Right cardiac atrium (tissue), 5 donors: ENCODE measurements around the gene TSACC. TPM values are rescaled to one million over a fixed set of nuclear protein-coding genes. Genes with fewer than 3 reads are reported as not detected.
"Not testable (repeated sequence)": the region's sequence is repeated elsewhere in the genome, so short reads cannot be mapped to it uniquely, and the experiment has no call there.

Experiments used
- ATAC-seq, 2 donors: fragments of 200-7000 bp; cut with Tn5 transposase; one replicate each; pipeline versions ENCODE4 v1.8.0 to v1.9.1; 2020; ENCODE audit warnings: moderate library complexity in 2 of 2, mild to moderate bottlenecking in 1 of 2
- DNase-seq, 3 donors: peaks; one replicate each; pipeline ENCODE4 v3.0.0-alpha.2; 2020
- H3K27ac ChIP-seq: one replicate; pipeline ENCODE4 v1.5.1; 2013; ENCODE audit warnings: mild to moderate bottlenecking, low read length, control low read depth, moderate library complexity
- H3K27me3 ChIP-seq: one replicate; pipeline ENCODE4 v1.6.1; 2013; ENCODE audit not compliant: control insufficient read depth, insufficient read depth
- H3K4me1 ChIP-seq: one replicate; pipeline ENCODE4 v1.6.1; 2013; ENCODE audit warnings: low read length; ENCODE audit not compliant: control insufficient read depth, insufficient read depth
- H3K4me3 ChIP-seq: one replicate; pipeline ENCODE4 v1.5.1; 2013; ENCODE audit warnings: low read length, control low read depth
- H3K9me3 ChIP-seq: one replicate; pipeline ENCODE4 v1.6.1; 2013; ENCODE audit warnings: low read length; ENCODE audit not compliant: control insufficient read depth
- WGBS: extraction: QIAGEN DNeasy Blood & Tissue Kit; methylation state at CpG from one replicate; pipeline ENCODE4 v1.1.7; 2013; 5-methylcytosine and 5-hydroxymethylcytosine counted together
- intact Hi-C, 4 donors: fragments of 100-400 bp; cut with DNase I; formaldehyde crosslinking; loops; one replicate each; pipeline versions ENCODE4 v1.11.0 to v1.14.0; 2022 to 2023
- polyA plus RNA-seq: library from polyadenylated mRNA; stranded (reverse); fragments of 200-250 nt; gene quantifications from one replicate; pipeline ENCODE4 v1.2.3, GENCODE V29; 2013
- total RNA-seq, 4 donors: library from RNA; stranded (reverse); fragmentation: NEBNext Ultra II Directional; extraction: Animal tissue kit (Norgen Biotek cat#: 25700); gene quantifications; one replicate each; pipeline ENCODE4 v1.2.1, GENCODE V29; 2021
- donor health status: healthy with polysubstance abuse.
- donor health status: DM: no; HTN: yes; CAD: no.
- donor health status: DM: no; HTN: no; CAD: no.
- donor health status: DM: no; HTN: yes; CAD: no; lungs with severe emphysema.
- donor health status: DM: yes; HTN: yes; CAD: no.

Gene TSACC
- total and polyA plus RNA-seq, 5 donors, result 0.38 TPM; not detected in 4

GRCh38 chr1:156310962-156311361 is 27.4 kb upstream of the TSACC start:
- Histone ChIP-seq H3K27ac (no peak overlapping the region), H3K4me1 (no peaks in the 10 kb centered on the region), H3K4me3 (no peak overlapping the region), H3K9me3 (no peaks in the 10 kb centered on the region), H3K27me3 (no peaks in the 10 kb centered on the region)
- DNase-seq (peak in 1 of 3 donors; percentile 36), ATAC-seq (peak in 1 of 2 donors; percentile 51)
- WGBS, result 85% methylated on average over 6 of the region's 6 CpGs
- intact Hi-C loops, result loop anchor here in 1 of 4 donors (10.0 kb wide), 1 partner anchor 226 kb away; the partner anchor contains the start of gene MEX3A

- DNase-seq (no peak), ATAC-seq (no peak)
- 94% methylated on average over 7 of the region's 7 CpGs for WGBS
- Histone ChIP-seq H3K4me1 (no peaks in the 10 kb centered on the region), H3K27me3 (no peaks in the 10 kb centered on the region), H3K27ac (no peak overlapping the region), H3K9me3 (no peaks in the 10 kb centered on the region), H3K4me3 (no peak overlapping the region)
- intact Hi-C loops, result loop anchor here in 1 of 4 donors (10.0 kb wide), 1 partner anchor 232 kb away; the partner anchor contains the start of gene MEX3A
These were observed 21.4 kb upstream of the TSACC start for GRCh38 chr1:156316909-156317308.

- DNase-seq (no peak), ATAC-seq (no peak)
- Histone ChIP-seq H3K27me3 (no peaks in the 10 kb centered on the region), H3K27ac (no peak overlapping the region), H3K9me3 (no peaks in the 10 kb centered on the region), H3K4me1 (no peaks in the 10 kb centered on the region), H3K4me3 (no peak overlapping the region)
- intact Hi-C loops, result loop anchor here in 1 of 4 donors (10.0 kb wide), 1 partner anchor 235 kb away; the partner anchor contains the start of gene MEX3A
- WGBS, result 79% methylated on average over 1 of the region's 1 CpG
These were observed 18.7 kb upstream of the TSACC start for GRCh38 chr1:156319664-156320063.

DNA sequence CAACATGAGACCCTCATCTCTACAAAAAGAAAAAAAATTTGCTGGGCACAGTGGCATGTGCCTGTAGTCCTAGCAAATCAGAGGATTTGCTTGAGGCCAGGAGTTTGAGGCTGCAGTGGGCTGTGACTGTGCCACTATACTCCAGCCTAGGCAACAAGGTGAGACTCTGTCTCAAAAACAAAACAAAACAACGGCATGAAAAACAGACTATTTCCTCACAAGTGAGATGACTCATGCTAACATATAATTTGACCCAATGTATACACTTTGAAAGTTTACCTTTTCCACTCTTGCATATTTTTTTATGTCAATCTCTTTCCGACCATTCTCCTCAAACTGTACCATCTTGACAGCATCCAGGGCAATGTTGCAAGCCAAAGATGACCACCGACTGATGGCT is 17.8 kb upstream of the TSACC start:
- Histone ChIP-seq H3K9me3 (no peaks in the 10 kb centered on the region), H3K27me3 (no peaks in the 10 kb centered on the region), H3K27ac (no peak overlapping the region), H3K4me1 (no peaks in the 10 kb centered on the region), H3K4me3 (no peak overlapping the region)
- ATAC-seq (no peak), DNase-seq (no peak)
- intact Hi-C loops, result no loop called here
- 79% methylated on average over 3 of the region's 3 CpGs for WGBS

- DNase-seq, H3K27ac ChIP-seq, H3K4me3 ChIP-seq, ATAC-seq, H3K9me3 ChIP-seq, intact Hi-C loops, H3K4me1 ChIP-seq, H3K27me3 ChIP-seq: not testable (repeated sequence)
- 94% methylated on average over 9 of the region's 9 CpGs for WGBS
These were observed 15.1 kb upstream of the TSACC start for GRCh38 chr1:156323179-156323578.

GRCh38 chr1:156336242-156336641 is 2.1 kb upstream of the TSACC start:
- DNase-seq (no peak), ATAC-seq (no peak)
- no peaks in the 10 kb centered on the region for H3K9me3 ChIP-seq
- H3K27ac ChIP-seq, result no peak overlapping the region
- 88% methylated on average over 4 of the region's 4 CpGs for WGBS
- intact Hi-C loops, result no loop called here
- H3K4me1 ChIP-seq, result peaks cover 5% of the 10 kb centered on the region
- peak overlapping the region; percentile 87 for H3K4me3 ChIP-seq
- H3K27me3 ChIP-seq, result no peaks in the 10 kb centered on the region

DNA sequence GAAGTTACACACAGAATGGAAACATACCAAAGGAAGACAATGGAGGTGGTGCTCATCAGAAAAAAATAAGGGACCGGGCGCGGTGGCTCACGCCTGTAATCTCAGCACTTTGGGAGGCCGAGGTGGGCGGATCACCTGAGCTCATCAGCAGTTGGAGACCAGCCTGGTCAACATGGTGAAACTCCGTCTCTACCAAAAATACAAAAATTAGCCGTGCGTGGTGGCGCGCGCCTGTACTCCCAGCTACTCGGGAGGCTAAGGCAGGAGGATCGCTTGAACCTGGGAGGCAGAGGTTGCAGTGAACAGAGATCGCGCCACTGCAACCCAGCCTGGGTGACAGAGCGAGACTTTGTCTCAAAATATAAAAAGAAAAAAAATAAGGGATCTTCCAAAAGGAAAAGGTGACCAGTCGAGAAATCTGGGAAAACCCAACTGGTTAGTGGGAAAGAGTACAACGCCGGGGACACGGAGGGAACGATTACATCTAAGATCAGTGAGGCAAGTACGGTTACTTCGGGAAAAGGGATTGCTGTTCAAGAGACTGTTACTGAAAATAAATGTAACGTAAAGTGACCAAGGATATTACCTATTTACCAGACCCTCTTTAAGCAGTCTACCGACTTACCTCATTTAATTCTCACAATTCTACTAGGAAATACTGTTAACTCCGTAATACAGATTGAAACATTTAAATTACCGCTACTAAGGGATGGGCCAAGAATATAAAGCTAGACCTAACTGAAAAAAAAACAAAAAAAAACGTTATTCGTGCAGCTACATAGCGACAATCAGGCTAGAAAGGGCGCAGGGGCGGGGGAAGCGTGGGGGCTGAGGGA is 1.1 kb upstream of the TSACC start:
- intact Hi-C loops, result no loop called here

GRCh38 chr1:156337888-156338179 is 492 bp upstream of the TSACC start:
- no peaks in the 10 kb centered on the region for H3K27me3 ChIP-seq
- peak overlapping the region; percentile 83 for H3K27ac ChIP-seq
- intact Hi-C loops, result no loop called here
- DNase-seq (peak in 2 of 3 donors; percentile 56 to 59), ATAC-seq (peak in 1 of 2 donors; percentile 5)
- no peaks in the 10 kb centered on the region for H3K9me3 ChIP-seq
- peak overlapping the region; percentile 87 for H3K4me3 ChIP-seq
- WGBS, result under 1% methylated on average over 14 of the region's 14 CpGs
- H3K4me1 ChIP-seq, result peaks cover 5% of the 10 kb centered on the region

More for the DNA sequence above, 1.1 kb upstream of the TSACC start:
- ATAC-seq (no peak), DNase-seq (peak in 1 of 3 donors; percentile 58)
- 31% methylated on average over 34 of the region's 34 CpGs for WGBS
- H3K9me3 ChIP-seq, result no peaks in the 10 kb centered on the region
- H3K27ac ChIP-seq, result peak overlapping the region; percentile 83
- peak overlapping the region; percentile 87 for H3K4me3 ChIP-seq
- no peaks in the 10 kb centered on the region for H3K27me3 ChIP-seq
- peaks cover 5% of the 10 kb centered on the region for H3K4me1 ChIP-seq

DNA sequence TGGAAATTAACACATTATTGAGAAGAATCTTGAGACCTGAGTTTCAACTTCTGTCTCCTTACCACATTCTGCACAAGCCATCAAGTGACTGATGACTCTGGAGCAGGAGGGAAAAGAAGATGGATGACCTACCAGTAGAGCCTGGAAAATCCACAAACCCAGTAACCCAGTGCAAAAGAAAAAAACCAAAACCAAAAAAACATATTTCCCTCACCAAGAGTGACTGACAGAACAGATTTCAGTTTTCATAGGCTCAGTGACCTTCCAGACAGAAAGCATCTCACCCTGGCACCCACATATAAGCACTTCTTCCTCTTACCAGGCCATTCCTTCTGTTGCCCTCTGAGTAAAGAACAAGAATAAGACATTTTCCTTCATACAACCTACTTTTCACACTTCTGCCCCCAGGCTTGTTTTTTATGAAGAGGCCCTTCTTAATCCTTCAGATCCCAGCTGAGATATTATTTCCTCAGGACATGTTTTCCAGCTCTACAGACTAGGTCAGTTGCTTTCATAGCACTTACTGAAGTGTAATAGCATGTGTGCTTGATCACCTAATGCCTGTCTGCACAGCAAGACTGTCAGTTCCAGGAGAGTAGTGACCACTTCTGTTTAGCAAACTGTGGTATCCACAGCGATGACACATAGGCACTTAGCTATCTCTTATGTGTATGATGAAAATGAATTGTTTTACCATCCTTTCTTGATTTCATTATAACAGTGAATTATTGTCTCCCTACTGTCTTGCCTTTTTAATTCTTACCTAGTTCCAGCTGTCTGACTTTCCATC is 4.0 kb downstream of the TSACC start:
- no peak overlapping the region for H3K4me3 ChIP-seq
- WGBS, result 76% methylated on average over 1 of the region's 1 CpG
- no peak for ATAC-seq
- H3K27me3 ChIP-seq, result no peaks in the 10 kb centered on the region
- intact Hi-C loops, result no loop called here
- H3K9me3 ChIP-seq, result no peaks in the 10 kb centered on the region
- no peak overlapping the region for H3K27ac ChIP-seq
- no peak for DNase-seq
- H3K4me1 ChIP-seq, result no peaks in the 10 kb centered on the region

- no peaks in the 10 kb centered on the region for H3K9me3 ChIP-seq
- H3K27ac ChIP-seq, result no peak overlapping the region
- DNase-seq (no peak), ATAC-seq (no peak)
- H3K4me1 ChIP-seq, result no peaks in the 10 kb centered on the region
- H3K27me3 ChIP-seq, result no peaks in the 10 kb centered on the region
- no peak overlapping the region for H3K4me3 ChIP-seq
- intact Hi-C loops, result no loop called here
- WGBS, result 66% methylated on average over 3 of the region's 3 CpGs
These were observed 6.1 kb downstream of the TSACC start for GRCh38 chr1:156344409-156344808.

DNA sequence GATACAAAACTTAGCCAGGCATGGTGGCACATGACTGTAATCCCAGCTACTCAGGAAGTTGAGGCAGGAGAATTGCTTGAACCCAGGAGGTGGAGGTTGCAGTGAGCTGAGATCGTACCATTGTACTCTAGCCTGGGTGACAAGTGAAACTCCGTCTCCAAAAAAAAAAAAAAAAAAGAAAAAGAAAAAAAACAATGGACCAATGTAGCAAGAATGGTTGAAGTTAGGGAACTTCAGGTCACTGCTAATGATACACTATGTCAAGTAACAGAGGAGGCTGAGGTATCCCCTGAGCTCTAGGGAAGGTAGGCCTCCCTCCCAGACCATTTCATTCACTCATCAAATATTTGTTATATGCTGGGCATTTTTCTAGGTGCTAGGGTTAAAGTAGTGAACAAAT is 7.7 kb downstream of the TSACC start:
- H3K27me3 ChIP-seq, ATAC-seq, H3K4me1 ChIP-seq, H3K9me3 ChIP-seq, DNase-seq, intact Hi-C loops, H3K27ac ChIP-seq, H3K4me3 ChIP-seq: not testable (repeated sequence)
- 82% methylated on average over 2 of the region's 2 CpGs for WGBS
